Cortex of kidney (tissue), 1 donor: ENCODE data around the gene SFSWAP.
"Not testable (repeated sequence)": the region's sequence is repeated elsewhere in the genome, so short reads cannot be mapped to it uniquely, and the experiment has no call there.

ENCODE experiments used
- DNase-seq: peaks from one replicate; lab custom pipeline; 2025; lab: John Stamatoyannopoulos, UW

Gene SFSWAP

DNA sequence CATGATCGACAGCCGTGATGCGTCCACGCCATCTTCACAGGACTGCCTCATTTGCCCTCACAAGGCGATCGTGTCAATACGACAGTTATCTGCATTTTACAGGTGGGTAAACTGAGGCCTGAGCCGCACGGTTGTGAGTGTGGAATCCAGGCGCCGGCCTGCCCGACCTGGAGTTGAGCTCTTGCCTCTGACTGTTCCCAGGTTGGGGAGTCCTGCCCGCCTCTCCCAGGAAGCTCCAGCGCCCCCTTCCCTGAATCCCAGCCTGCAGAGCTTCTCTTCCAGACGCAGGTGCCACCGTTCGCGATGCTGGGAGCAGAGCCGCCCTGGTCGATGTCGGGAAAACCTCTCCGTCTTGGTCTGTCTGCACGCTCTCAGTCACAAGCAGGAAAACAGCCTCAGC lies 31.1 kb upstream of the SFSWAP start:
- DNase-seq = not testable (repeated sequence)

DNA sequence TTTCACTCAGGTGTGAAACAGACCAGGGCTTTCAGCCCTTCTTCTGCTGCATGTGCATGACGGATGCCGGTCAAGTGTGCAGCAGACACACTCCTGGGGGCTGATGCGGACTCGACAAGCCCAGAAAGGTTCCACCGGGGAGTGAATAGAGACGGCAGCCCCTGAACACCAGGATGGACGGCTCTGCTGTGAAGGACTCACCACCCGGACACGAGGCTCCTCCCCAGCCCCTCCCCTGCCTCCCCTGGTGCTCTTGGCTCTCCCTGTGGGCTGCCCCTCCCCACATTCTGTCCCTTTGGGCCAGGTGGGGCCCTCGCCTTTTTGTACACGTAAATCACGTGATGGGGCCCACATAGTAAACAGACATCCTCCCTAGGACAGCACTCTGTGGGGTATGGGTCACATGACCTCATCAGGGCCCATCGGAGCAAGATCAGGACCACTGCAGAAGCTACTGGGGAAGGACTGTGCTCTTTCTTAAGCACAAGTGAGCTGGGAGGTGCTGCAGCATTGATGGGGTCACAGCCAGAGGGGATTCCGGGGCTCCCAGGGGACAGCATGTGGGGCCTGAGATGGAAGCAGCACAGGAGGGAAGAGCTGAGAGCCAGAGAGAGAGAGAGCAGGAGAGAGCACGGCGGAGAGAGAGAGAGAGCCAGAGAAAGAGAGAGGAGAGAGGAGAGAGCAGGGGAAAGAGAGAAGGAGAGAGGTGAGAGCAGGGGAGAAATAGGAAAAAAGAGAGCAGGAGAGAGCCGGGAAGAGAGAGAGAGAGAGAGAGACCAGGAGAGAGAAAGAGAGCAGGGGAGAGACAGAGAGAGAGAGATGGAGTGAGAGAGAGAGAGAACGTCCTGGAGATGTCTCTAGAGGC lies 30.3 kb upstream of the SFSWAP start:
- not testable (repeated sequence) for DNase-seq

DNA sequence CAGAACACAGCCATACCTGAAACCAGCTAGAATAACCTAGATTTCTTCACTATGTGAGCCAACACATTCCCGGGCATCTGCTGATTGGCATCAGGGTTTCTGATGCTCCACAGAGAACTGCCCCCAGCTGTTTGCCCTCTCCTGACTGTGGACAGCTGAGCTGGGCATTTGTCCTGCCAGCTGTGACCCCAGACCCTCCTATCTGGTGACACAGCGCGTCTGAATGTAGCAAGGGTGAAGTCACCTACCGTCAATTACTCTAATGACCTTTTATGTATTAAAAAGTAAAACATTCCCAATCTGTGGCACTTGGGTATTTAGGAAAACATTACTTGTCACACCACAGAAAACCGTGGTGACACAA lies 29.7 kb upstream of the SFSWAP start:
- DNase-seq = no peak

DNA sequence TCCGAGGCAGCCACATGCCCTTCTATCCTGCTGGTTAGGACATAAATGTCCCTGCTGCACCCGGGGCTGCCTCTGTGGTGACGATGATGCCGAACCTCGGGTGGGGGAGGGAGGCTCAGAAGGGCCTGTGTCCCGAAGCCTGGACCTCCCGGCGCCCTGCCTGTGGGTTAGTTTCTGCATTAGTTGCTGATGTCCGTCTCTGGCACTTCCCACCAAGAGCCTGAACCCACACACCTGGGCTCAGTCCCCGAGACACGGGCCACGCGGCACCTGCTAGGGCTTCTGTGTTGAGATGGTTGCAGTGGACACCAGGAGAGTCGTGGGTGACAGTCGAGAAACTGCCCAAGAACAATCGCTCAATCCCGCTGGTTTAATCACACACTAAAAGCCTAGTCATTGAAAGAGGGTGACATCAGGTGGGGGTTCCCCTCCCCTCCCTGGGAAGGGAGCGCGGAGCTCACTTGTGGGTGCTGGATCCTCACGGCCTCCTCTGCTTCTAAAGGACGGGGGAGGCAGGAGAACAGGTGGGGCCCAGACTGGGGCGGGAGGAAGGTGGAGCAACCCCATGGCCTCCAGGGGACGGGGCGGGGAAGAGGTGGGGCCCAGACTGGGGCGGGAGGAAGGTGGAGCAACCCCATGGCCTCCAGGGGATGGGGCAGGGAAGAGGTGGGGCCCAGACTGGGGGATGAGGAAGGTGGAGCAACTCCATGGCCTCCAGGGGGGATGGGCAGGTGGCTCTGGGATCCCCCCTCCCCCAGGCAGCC lies 29.0 kb upstream of the SFSWAP start:
- not testable (repeated sequence) for DNase-seq

DNA sequence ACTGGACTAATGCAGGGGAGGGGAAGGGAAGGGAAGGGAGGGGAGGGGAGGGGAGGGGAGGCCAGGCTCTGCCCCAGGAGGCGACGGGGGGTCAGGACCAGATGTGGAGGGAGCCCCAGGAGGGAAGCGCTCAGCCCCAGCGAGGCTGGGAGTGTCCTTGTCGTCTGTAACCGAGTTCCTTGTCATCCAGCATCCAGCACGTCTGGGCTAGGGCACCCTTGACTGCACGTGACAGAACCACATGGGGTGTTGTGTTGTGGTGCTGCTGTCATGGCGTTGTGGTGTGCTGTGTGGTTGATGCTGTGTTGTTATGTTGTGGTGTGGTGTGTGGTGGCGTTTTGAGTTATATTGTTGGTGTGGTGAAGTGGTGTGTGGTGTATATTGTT lies 28.4 kb upstream of the SFSWAP start:
- no peak for DNase-seq

DNA sequence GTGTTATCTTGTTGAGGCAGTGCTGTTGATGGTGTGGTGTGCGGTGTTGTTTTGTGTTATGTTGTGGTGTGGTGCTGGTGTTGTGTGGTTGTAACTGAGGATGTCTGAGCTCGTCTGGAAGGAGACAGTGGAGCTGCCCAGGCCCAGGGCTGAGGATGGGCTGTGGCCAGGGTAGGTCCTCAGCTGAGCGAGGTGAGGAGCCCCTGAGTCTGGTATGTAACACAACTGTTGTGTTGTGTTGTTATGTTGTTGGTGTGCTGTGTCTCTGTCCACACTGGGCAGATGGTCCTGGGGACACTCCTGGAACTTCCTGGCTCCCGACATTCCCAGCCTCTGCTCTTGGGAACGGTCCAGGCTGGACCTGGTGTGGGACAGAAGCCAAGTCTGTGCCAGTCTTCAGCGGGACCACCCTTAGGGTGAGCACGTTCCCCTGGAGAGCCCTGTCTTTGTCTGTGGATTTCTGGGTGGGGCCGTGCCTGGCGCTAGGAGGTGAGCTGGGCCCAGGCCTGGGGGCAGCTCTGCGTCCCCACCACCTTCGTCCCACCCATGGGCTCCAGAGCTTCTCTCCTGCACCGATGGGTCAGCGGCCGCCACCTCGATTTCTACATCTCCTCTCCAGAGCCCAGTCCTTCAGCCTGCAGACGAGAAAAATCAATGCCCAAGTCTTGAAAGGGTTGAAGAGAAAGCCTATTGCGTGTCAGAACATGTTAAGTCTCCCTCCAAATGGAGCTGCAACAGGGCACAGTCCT lies 27.4 kb upstream of the SFSWAP start:
- no peak for DNase-seq

DNA sequence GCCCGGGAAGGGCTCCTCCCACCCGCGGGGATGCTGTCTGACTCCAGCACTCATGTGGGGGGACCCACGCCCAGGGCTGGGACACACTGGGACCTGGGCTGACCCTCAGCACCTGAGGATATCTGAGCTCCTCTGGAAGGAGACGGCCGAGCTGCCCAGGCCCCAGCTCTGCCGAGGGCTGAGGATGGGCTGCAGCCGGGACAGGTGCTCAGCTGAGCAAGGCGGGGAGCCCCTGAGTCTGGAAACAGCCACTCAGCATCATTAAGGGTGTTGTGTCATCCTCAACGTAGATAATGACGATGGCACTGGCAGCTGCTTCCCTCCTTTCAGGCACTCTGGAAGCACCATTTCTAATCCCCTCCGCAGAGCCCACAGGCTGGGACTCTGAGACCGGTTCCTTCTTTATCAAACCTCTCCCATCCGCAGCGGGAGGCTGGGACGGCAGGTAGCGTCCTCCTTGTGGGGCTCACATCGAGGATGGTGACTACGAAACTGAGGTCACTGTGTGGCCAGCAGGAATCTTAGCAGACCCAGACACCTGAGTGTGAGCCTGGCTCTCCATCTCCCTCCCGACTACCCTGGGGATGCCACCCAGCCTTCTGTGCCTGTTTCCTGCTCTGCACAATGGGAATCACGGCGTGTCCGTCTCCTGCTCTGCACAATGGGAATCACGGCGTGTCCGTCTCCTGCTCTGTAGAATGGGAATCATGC lies 26.7 kb upstream of the SFSWAP start:
- DNase-seq = no peak

DNA sequence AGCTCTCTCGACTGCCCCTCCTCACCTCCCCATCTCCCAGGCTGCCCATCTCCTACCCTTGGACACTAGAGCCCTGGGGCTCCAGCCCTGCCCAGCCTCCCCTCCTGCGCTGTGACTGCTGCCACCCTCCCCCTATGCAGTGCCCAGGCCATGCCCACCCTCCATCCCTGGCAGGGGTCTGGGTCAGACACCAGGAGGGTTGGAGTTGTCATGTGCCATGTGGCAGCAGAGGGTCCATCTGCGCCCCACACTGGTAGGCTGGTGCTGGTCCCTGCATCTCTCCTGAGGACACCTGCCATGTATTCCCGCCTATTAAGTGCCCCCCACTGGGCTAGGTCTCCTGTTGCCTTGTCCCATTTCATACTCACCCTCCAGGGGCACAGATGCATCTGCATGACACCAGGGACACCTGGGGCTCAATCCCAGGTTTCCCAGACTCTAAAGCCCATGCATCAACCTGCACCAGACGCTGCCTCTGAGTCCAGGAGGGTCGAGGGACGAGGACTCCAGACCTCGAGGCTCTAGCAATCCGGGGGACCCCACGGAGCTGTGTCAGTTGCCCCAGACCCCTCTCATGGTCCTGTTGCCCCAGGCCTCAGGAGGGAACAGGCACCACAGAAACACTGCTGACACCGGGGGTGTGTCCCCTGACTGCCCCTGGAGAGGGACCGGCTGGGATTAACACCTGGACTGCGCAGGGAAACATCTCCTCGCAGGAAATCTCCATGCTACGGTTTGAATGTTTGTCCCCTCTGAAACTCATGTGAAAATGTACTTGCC lies 23.4 kb upstream of the SFSWAP start:
- DNase-seq = no peak

DNA sequence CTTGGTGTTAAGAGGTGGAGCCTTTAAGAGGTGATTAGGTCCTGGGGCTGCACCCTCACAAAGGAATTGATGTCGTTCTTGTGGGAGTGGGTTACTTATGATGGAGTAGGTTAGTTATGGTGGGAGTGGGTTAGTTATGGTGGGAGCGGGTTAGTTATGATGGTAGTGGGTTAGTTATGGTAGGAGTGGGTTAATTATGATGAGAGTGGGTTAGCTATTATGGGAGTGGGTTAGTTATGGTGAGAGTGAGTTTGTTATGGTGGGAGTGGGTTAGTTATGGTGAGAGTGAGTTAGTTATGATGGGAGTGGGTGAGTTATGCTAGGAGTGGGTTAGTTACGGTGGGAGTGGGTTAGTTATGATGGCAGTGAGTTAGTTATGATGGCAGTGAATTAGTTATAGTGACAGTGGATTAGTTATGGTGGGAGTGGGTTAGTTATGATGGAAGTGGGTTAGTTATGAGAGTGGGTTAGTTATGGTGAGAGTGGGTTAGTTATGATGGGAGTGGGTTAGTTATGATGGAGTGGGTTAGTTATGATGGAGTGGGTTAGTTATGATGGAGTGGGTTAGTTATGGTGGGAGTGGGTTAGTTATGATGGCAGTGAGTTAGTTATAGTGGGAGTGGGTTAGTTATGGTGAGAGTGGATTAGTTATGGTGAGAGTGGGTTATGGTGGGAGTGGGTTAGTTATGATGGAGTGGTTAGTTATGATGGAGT lies 22.6 kb upstream of the SFSWAP start:
- no peak for DNase-seq

DNA sequence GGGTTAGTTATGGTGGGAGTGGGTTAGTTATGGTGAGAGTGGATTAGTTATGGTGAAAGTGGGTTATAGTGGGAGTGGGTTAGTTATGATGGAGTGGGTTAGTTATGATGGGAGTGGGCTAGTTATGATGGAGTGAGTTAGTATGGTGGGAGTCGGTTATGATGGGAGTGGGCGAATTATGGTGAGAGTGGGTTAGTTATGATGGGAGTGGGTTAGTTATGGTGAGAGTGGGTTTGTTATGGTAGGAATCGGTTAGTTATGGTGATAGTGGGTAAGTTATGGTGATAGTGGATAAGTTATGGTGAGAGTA lies 22.1 kb upstream of the SFSWAP start:
- DNase-seq = no peak

DNA sequence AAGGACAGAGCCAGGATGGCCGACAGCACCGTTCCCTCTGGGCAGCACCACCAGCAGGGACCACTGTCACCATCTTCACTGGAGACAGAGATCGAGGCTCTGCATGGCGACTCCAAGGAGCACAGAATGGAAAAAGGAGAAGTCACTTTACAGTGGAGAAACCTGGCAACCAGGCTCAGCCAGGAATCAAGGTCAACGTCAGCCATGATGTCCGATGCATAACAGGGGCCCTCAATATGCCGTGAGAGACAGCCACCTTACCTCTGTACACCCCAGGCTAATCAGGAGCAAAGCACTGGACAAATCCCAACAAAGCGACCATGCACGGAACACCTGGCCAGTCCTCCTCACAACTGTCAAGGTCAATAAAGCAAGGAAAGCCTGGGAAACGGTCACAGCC lies 20.6 kb upstream of the SFSWAP start:
- DNase-seq = no peak

DNA sequence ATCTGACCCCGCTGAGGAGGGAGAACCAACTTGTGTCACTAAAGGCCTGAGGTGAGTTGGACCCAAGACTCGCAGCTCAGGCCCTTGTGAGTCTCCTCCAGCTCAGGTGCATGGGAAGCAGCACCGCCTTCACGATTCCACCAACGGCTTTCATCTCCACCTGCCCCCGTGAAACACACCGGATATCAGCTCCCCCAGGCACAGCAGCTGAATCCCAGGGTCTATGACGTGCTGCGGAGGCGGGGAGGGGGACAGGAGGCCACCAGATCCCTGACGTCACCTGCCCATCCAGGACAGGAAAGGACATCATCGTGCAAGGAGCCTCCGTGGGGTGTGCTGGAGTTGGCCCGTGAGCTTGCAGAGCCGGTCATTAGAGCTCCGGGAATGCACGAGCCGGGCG lies 18.5 kb upstream of the SFSWAP start:
- no peak for DNase-seq

DNA sequence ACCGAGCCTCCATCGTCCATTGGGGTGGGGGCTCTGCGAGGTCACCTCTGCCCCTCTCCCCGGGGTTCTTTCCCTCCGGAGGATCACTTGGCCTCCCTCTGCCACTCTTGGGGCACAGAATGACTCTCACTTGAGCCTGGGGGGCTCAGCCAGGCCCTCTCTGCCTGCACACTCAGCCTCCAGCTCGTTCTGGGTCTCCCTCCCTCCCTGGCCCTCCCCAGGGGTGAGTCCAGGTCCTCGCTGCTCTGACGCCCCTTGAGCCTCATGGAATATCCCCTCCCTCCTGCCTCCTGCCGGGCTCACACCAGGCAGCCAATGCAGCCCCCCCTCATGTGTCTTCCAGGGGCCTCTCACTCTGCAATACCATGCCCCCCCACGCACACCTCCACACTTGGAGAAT lies 17.7 kb upstream of the SFSWAP start:
- DNase-seq = no peak

DNA sequence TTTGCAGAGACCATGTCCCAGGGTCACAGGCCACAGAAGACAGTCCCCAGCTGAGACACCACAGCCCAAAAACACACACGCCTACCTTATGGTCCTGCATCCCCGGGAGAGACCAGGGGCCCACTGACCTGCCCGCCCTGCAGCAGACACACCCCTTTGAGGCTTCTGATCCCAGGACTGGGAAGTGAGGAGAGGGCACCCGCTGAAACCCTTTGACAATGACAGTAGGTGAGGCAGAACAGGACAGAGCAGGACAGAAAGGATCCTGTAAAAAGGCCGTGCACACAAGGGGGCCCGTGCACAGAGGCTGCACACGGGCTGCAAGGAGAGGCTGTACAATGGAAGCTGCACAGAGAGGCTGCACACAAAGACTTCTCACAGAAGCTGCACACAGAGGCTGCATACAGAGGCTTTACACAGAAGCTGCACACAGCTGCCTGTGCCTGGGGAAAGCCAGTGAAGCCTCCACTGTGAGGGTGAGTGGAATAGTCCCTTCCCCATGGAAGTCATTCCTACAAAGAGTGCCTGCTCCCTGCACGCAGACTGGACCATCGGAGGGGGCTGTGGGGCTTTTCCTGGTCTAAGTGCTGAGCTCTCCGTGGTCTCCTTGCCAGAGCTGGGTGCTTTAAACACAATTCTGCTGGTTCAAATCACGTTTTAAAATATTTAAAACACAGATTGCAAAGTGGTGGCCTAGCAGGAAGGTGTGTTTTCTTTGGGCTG lies 16.6 kb upstream of the SFSWAP start:
- no peak for DNase-seq

DNA sequence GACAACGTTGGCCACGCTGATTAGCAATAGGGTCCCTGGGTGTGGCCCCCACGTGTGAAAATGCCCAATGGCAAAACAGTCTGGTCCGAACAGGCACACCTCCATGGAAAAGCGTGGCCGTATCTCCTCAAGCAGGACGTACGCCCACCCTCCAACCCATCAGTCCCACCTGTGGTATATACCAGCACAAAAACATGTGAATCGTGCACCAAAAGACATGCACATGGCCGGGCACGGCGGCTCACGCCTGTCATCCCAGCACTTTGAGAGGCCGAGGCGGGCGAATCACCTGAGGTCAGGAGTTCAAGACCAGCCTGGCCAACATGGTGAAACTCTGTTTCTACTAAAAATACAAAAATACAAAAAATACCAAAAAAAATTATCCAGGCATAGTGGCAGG lies 14.9 kb upstream of the SFSWAP start:
- DNase-seq = no peak

DNA sequence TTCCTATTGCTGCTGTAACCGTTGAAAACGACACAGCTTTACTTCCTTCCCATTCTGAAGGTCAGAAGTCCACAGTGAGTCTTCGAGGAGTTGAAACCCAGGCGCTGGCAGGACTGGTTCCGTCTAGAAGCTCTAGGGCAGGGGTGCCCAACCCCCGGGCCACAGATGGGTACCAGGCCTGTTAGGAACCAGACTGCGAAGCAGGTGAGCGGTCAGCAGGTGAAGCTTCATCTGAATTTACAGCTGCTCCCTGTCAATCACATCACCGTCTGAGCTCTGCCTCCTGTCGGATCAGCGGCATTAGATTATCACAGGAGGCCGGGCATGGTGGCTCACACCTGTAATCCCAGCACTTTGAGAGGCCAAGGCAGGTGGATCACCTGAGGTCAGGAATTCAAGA lies 12.6 kb upstream of the SFSWAP start:
- no peak for DNase-seq

DNA sequence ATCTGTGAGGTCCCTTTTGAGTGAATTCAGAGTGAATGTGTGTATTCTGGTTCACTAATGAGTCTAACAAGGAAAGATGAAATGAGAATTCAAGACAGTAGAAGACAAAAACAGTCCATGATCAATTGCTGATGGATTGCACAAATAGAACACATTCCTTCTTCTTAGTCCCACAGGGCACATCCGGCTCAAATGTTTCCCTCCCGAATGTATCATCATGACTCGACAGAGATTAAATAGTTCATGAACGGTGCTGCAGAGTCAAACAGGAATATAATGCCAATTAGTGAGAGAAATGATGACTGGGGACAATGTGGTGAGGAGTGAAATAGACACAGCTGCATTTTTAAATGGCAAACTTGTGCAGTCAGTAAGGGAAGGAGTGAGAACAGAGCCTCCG lies 11.5 kb upstream of the SFSWAP start:
- no peak for DNase-seq

DNA sequence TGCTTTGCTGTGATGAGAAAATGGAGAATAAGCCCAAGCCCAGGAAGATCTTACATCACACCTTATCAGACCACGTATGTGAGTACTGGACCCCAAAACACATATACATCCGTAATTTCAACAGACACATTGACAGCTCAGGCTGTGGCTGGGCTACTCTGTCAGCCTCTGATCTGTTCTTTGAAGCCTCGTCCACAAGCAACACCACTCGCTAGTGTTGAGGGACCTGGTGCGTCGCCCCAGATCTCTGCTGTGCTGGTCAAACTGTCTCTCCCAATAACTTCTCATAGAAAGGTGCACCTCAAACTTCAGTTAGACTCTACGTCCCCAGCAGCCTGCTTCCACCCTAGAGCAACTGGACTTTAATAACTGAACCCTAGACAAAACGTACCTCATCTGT lies 10.6 kb upstream of the SFSWAP start:
- DNase-seq = no peak

DNA sequence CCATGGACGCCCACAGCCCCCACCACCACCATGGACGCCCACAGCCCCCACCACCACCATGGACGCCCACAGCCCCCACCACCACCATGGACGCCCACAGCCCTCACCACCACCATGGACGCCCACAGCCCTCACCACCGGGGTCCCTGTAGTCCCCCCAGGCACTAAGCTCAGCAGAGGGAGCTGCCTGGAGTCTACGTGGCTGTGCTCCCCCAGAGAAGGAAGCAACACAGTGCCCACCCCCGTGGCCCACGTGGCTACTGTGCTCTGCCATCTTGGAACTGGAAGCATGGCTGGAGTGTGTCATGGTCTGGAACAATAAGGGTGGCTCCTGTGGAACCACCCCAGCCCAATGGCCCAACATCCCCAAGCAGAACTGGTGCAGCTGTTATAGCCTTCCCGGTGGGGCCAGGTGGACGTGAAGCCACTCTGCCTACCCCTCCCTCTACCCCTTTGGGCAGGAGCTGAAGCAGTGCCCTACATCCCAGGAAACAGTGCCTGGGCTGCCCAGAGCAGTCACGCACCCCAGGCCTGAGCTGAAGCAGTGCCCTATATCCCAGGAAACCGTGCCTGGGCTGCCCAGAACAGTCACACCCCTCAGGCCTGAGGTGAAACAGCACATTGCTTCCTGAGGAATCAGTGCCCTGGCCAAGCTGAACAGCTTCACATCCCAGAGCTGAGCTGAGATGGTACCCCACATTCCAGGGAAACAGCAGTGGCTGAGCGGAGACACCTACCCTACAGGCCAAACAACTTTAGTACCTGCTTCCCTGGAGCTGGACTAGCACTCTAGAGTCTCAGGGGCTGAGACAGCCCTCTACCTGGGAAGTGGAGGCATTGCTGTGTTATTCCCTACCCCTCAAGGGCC lies 9.0 kb upstream of the SFSWAP start:
- no peak for DNase-seq
